Mesenchymal stem cell (in vitro differentiated cells and primary cell): ENCODE results near the gene PCDHA8. TPM values are rescaled to one million over a fixed set of nuclear protein-coding genes. Genes with fewer than 3 reads are reported as not detected.

Source experiments
- DNase-seq: peaks from one replicate; pipeline ENCODE4 v3.0.0-alpha.2; 2013
- H2AFZ ChIP-seq: one replicate; pipeline ENCODE4 v1.6.1; 2013; ENCODE audit warnings: low read depth, mild to moderate bottlenecking, control low read depth, inconsistent platforms, low read length, moderate library complexity
- H2AK5ac ChIP-seq: 2 replicates; pipeline ENCODE4 v1.6.1; 2013; ENCODE audit warnings: low read length, moderate library complexity, mild to moderate bottlenecking, inconsistent platforms; ENCODE audit not compliant: severe bottlenecking
- H2BK120ac ChIP-seq: one replicate; pipeline ENCODE4 v1.6.1; 2013; ENCODE audit warnings: low read depth, mild to moderate bottlenecking, inconsistent platforms, low read length, moderate library complexity
- H2BK12ac ChIP-seq, 2 experiments: one replicate each; pipeline ENCODE4 v1.6.1; 2013; ENCODE audit warnings: inconsistent platforms in 2 of 2, low read length in 2 of 2, mild to moderate bottlenecking in 2 of 2, moderate library complexity in 2 of 2, control low read depth in 1 of 2
- H2BK15ac ChIP-seq: one replicate; pipeline ENCODE4 v1.6.1; 2013; ENCODE audit warnings: mild to moderate bottlenecking, low read depth, inconsistent platforms; ENCODE audit not compliant: poor library complexity, severe bottlenecking
- H2BK5ac ChIP-seq: 2 replicates; pipeline ENCODE4 v1.6.1; 2013; ENCODE audit warnings: low read depth, mild to moderate bottlenecking, low read length, control low read depth, inconsistent platforms; ENCODE audit not compliant: poor library complexity, severe bottlenecking
- H3K14ac ChIP-seq, 2 experiments: one replicate each; pipeline ENCODE4 v1.6.1; 2013; ENCODE audit warnings: inconsistent platforms in 2 of 2, low read length in 2 of 2, control low read depth in 1 of 2, mild to moderate bottlenecking in 1 of 2, moderate library complexity in 1 of 2
- H3K18ac ChIP-seq, 2 experiments: one replicate each; pipeline ENCODE4 v1.6.1; 2013; ENCODE audit warnings: inconsistent platforms in 2 of 2, low read length in 2 of 2, control low read depth in 1 of 2, low read depth in 1 of 2, mild to moderate bottlenecking in 1 of 2
- H3K23ac ChIP-seq, 2 experiments: one replicate each; pipeline ENCODE4 v1.6.1; 2013; ENCODE audit warnings: inconsistent platforms in 2 of 2, low read length in 2 of 2, mild to moderate bottlenecking in 2 of 2, moderate library complexity in 2 of 2, control low read depth in 1 of 2
- H3K27ac ChIP-seq: 2 replicates; pipeline ENCODE4 v1.5.1; 2013; ENCODE audit warnings: mild to moderate bottlenecking, moderate library complexity, low read length, control low read depth, inconsistent platforms; ENCODE audit not compliant: poor library complexity, severe bottlenecking
- H3K27me3 ChIP-seq, 2 experiments: 2 replicates each; pipeline versions ENCODE4 v1.6.1 to v1.7.0; 2013; ENCODE audit warnings: low read length in 2 of 2, mild to moderate bottlenecking in 2 of 2, moderate library complexity in 2 of 2, control low read depth in 1 of 2, inconsistent platforms in 1 of 2; ENCODE audit not compliant: control insufficient read depth in 1 of 2, insufficient read depth in 1 of 2
- H3K36me3 ChIP-seq, 2 experiments: 2 replicates each; pipeline versions ENCODE4 v1.6.1 to v1.7.0; 2013; ENCODE audit warnings: low read length in 2 of 2, control low read depth in 1 of 2, inconsistent platforms in 1 of 2, low read depth in 1 of 2, mild to moderate bottlenecking in 1 of 2; ENCODE audit not compliant: insufficient read depth in 2 of 2, control insufficient read depth in 1 of 2
- H3K4ac ChIP-seq, 2 experiments: one replicate each; pipeline ENCODE4 v1.6.1; 2013; ENCODE audit warnings: inconsistent platforms in 2 of 2, low read length in 2 of 2, mild to moderate bottlenecking in 2 of 2, moderate library complexity in 2 of 2, control low read depth in 1 of 2, low read depth in 1 of 2
- H3K4me1 ChIP-seq: 2 replicates; pipeline ENCODE4 v1.6.1; 2013; ENCODE audit warnings: low read depth, low read length, control low read depth; ENCODE audit not compliant: control insufficient read depth, insufficient read depth
- H3K4me2 ChIP-seq: 2 replicates; pipeline ENCODE4 v1.6.1; 2013; ENCODE audit warnings: low read length, mild to moderate bottlenecking, inconsistent platforms; ENCODE audit not compliant: poor library complexity, severe bottlenecking
- H3K4me3 ChIP-seq, 2 experiments: 2 replicates each; pipeline versions ENCODE4 v1.5.1 to v1.7.0; 2013; ENCODE audit warnings: low read length in 2 of 2, mild to moderate bottlenecking in 2 of 2, control low read depth in 1 of 2, low read depth in 1 of 2; ENCODE audit not compliant: insufficient read depth in 1 of 2
- H3K79me1 ChIP-seq: replicated peaks from 2 replicates; pipeline ENCODE4 v1.6.1; 2013; ENCODE audit warnings: mild to moderate bottlenecking, control low read depth, low read length, inconsistent platforms; ENCODE audit not compliant: poor library complexity, severe bottlenecking
- H3K9ac ChIP-seq: 2 replicates; pipeline ENCODE4 v1.7.0; 2013; ENCODE audit warnings: mild to moderate bottlenecking, low read length, moderate library complexity
- H3K9me3 ChIP-seq: 2 replicates; pipeline ENCODE4 v1.7.0; 2013; ENCODE audit warnings: mild to moderate bottlenecking, low read length; ENCODE audit not compliant: control insufficient read depth
- H4K8ac ChIP-seq: one replicate; pipeline ENCODE4 v1.6.1; 2013; ENCODE audit warnings: inconsistent platforms, mild to moderate bottlenecking, low read length, moderate library complexity
- H4K91ac ChIP-seq: one replicate; pipeline ENCODE4 v1.6.1; 2013; ENCODE audit warnings: mild to moderate bottlenecking, low read length, inconsistent platforms
- WGBS: methylation state at CpG from one replicate; pipeline ENCODE4 v1.1.7; 2013; ENCODE audit warnings: mixed read lengths; 5-methylcytosine and 5-hydroxymethylcytosine counted together
- polyA plus RNA-seq, 2 experiments: library from polyadenylated mRNA; stranded (reverse); fragments of 200-250 nt; gene quantifications; one replicate each; pipeline ENCODE4 v1.2.3, GENCODE V29; 2013

Gene PCDHA8
- 0.22 TPM for polyA plus RNA-seq (2013, experiment 1 of 2)
- 0.30 TPM for polyA plus RNA-seq (2013, experiment 2 of 2)

- H3K18ac ChIP-seq, result no peak within 1 kb of the TSS
- 69% methylated on average over 45 of the region's 47 CpGs for WGBS
- H2BK15ac ChIP-seq, result no peak within 1 kb of the TSS
- no peak within 1 kb of the TSS for H2AFZ ChIP-seq
- no peaks in the 10 kb centered on the region for H3K79me1 ChIP-seq
- no peak within 1 kb of the TSS for H2AK5ac ChIP-seq
- H4K91ac ChIP-seq, result no peak within 1 kb of the TSS
- no peak within 1 kb of the TSS for H3K4ac ChIP-seq
- H2BK120ac ChIP-seq, result no peak within 1 kb of the TSS
- peaks cover 0 to 14% of the 10 kb centered on the region in 2 experiments for H3K36me3 ChIP-seq
- H3K27me3 ChIP-seq, result no peaks in the 10 kb centered on the region
- H3K14ac ChIP-seq, result no peak within 1 kb of the TSS
- H3K9ac ChIP-seq, result no peak within 1 kb of the TSS
- H3K4me3 ChIP-seq, result peak within 1 kb of the TSS in 1 of 2 experiments; percentile 36
- H3K4me1 ChIP-seq, result no peaks in the 10 kb centered on the region
- no peak within 1 kb of the TSS for H4K8ac ChIP-seq
- H3K9me3 ChIP-seq, result peaks cover 39% of the 10 kb centered on the region
- H3K4me2 ChIP-seq, result peak within 1 kb of the TSS; percentile 55
- H2BK5ac ChIP-seq, result no peak within 1 kb of the TSS
- peak; percentile 55 for DNase-seq
- no peak within 1 kb of the TSS for H3K23ac ChIP-seq
- no peak within 1 kb of the TSS for H2BK12ac ChIP-seq
- H3K27ac ChIP-seq, result no peak within 1 kb of the TSS
Measured at GRCh38 chr5:140840978-140841962, at the start of gene PCDHA8. Gene PCDHA8 (plus strand): TSS chr5:140841187. CDS start chr5:140841322, 135 bp downstream.

- Histone ChIP-seq H3K9me3 (peaks cover 75% of the 10 kb centered on the region), H2AK5ac (no peak within 1 kb of the TSS), H3K79me1 (no peaks in the 10 kb centered on the region), H4K8ac (no peak within 1 kb of the TSS), H2BK120ac (no peak within 1 kb of the TSS), H3K4me3 (peak within 1 kb of the TSS; percentile 18 to 54), H4K91ac (no peak within 1 kb of the TSS), H3K14ac (no peak within 1 kb of the TSS), H2BK15ac (no peak within 1 kb of the TSS), H3K4me1 (no peaks in the 10 kb centered on the region), H2BK12ac (no peak within 1 kb of the TSS), H3K18ac (no peak within 1 kb of the TSS), H3K27ac (no peak within 1 kb of the TSS), H3K4me2 (peak within 1 kb of the TSS; percentile 61), H3K23ac (no peak within 1 kb of the TSS), H2AFZ (peak within 1 kb of the TSS; percentile 19), H3K4ac (no peak within 1 kb of the TSS), H2BK5ac (no peak within 1 kb of the TSS), H3K36me3 (peaks cover 0 to 8% of the 10 kb centered on the region in 2 experiments), H3K9ac (no peak within 1 kb of the TSS), H3K27me3 (no peaks in the 10 kb centered on the region)
- 38% methylated on average over 26 of the region's 27 CpGs for WGBS
- DNase-seq, result peak; percentile 73
Measured at GRCh38 chr5:140794595-140795258, 46.3 kb upstream of the PCDHA8 start, which contains the start of gene PCDHA2. Gene PCDHA2 (plus strand): TSS chr5:140794852.

GRCh38 chr5:140795259-140795641 is 45.7 kb upstream of the PCDHA8 start:
- no peaks in the 10 kb centered on the region for H3K79me1 ChIP-seq
- no peak overlapping the region for H3K14ac ChIP-seq
- H2AK5ac ChIP-seq, result no peak overlapping the region
- peak overlapping the region in 1 of 2 experiments; percentile 54 for H3K4me3 ChIP-seq
- DNase-seq, result peak; percentile 69
- no peak overlapping the region for H3K4ac ChIP-seq
- no peak overlapping the region for H2BK12ac ChIP-seq
- no peak overlapping the region for H3K23ac ChIP-seq
- H3K27ac ChIP-seq, result no peak overlapping the region
- peak overlapping the region; percentile 61 for H3K4me2 ChIP-seq
- 21% methylated on average over 12 of the region's 15 CpGs for WGBS
- H3K9ac ChIP-seq, result no peak overlapping the region
- H2BK120ac ChIP-seq, result no peak overlapping the region
- H3K4me1 ChIP-seq, result no peaks in the 10 kb centered on the region
- H3K18ac ChIP-seq, result no peak overlapping the region
- no peak overlapping the region for H2BK5ac ChIP-seq
- no peaks in the 10 kb centered on the region for H3K27me3 ChIP-seq
- peaks cover 72% of the 10 kb centered on the region for H3K9me3 ChIP-seq
- H2BK15ac ChIP-seq, result no peak overlapping the region
- no peak overlapping the region for H4K8ac ChIP-seq
- H3K36me3 ChIP-seq, result peaks cover 0 to 8% of the 10 kb centered on the region in 2 experiments
- H4K91ac ChIP-seq, result no peak overlapping the region
- H2AFZ ChIP-seq, result peak overlapping the region; percentile 19
